ENCODE data around the gene CENPN. TPM values are rescaled to one million over a fixed set of nuclear protein-coding genes. Genes with fewer than 3 reads are reported as not detected.
A peak's percentile ranks its signal among the peaks of the same experiment; 100 is the strongest.

Gene CENPN
- total RNA-seq, 1 experiment from 2014 or later: 38.4 TPM

DNA sequence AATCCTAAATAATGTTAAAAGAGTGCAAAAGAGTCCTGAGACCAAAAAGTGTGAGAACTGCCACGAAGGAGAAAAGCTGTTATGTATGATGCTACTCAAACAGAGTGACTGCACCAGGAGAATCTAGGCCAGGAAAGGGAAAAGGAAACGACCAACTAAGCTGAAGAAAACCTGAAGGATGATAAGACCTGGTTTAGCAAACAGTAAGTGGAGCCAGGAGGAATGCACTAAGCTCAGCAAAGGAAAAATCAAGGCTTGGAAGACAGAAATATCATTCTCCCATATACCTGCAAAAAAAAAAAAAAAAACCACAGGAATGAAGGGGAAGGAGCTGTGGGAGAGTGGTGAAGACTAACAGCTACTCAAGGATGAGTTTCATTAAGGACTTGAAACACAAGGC, 21.4 kb upstream of the CENPN start:
- no peak for DNase-seq (ENCODE audit: unreplicated experiment)
- H3K4me3 Mint-ChIP-seq (ENCODE audit: unreplicated experiment): no peak overlapping the region
- H3K36me3 Mint-ChIP-seq (ENCODE audit: insufficient read depth, unreplicated experiment): peaks cover 18% of the 10 kb centered on the region
- no peaks in the 10 kb centered on the region for H3K9me3 Mint-ChIP-seq (ENCODE audit: unreplicated experiment)
- intact Hi-C loops (cut with micrococcal nuclease): no loop called here
- POLR2A ChIA-PET: no interaction called here
- no peaks in the 10 kb centered on the region for H3K27me3 Mint-ChIP-seq (ENCODE audit: insufficient read depth, unreplicated experiment)
- no TSS peak for BruUV-seq (replicated peaks)
- H3K27ac Mint-ChIP-seq (ENCODE audit: low read depth, unreplicated experiment): peak overlapping the region; percentile 21
- TF ChIP-seq CTCF (IDR thresholded peaks at IDR 0.05; ENCODE audit: unreplicated experiment): no peak
- peaks cover 13% of the 10 kb centered on the region for H3K4me1 Mint-ChIP-seq (ENCODE audit: insufficient read depth, unreplicated experiment)
- CTCF ChIA-PET: interaction anchor here (0.7 to 1.5 kb wide), 3 partner anchors 11 to 866 kb away, joined by 3 to 9 read pairs (median 7); no protein-coding TSS in a partner anchor

GRCh38 chr16:80986557-80986956, 20.5 kb upstream of the CENPN start:
- Mint-ChIP-seq H3K4me1 (ENCODE audit: insufficient read depth, unreplicated experiment) (peaks cover 13% of the 10 kb centered on the region), H3K9me3 (ENCODE audit: unreplicated experiment) (no peaks in the 10 kb centered on the region), H3K27me3 (ENCODE audit: insufficient read depth, unreplicated experiment) (no peaks in the 10 kb centered on the region), H3K4me3 (ENCODE audit: unreplicated experiment) (no peak overlapping the region), H3K36me3 (ENCODE audit: insufficient read depth, unreplicated experiment) (peaks cover 19% of the 10 kb centered on the region), H3K27ac (ENCODE audit: low read depth, unreplicated experiment) (no peak overlapping the region)
- ChIA-PET CTCF (interaction anchor here (0.6 to 1.5 kb wide), 2 partner anchors 12 to 76 kb away, joined by 3 to 9 read pairs; no protein-coding TSS in a partner anchor), POLR2A (no interaction called here)
- DNase-seq (ENCODE audit: unreplicated experiment): no peak
- intact Hi-C loops (cut with micrococcal nuclease): no loop called here
- no peak for TF ChIP-seq CTCF (IDR thresholded peaks at IDR 0.05; ENCODE audit: unreplicated experiment)
- BruUV-seq (replicated peaks): no TSS peak

DNA sequence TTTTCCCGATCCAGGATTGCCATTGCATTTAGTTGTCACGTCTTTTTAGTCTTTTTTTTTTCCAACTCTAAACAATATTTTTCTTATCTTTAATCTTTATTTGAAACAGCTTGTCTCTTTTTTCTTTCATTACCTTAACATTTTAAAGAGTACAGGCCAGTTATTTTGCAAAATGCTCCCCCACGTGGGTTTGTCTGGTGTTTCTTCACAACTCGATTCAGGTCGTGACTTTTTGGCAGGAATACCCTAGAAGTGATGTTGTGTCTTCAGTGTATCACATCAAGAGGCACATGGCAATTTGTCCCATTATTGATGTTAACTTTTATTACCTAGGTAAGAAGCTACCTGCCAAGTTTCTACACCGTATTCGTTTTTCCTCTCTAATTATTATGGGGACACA, 18.3 kb upstream of the CENPN start:
- no peaks in the 10 kb centered on the region for H3K9me3 Mint-ChIP-seq (ENCODE audit: unreplicated experiment)
- H3K27ac Mint-ChIP-seq (ENCODE audit: low read depth, unreplicated experiment): peak overlapping the region; percentile 73
- intact Hi-C loops (cut with micrococcal nuclease): no loop called here
- H3K4me3 Mint-ChIP-seq (ENCODE audit: unreplicated experiment): no peak overlapping the region
- H3K36me3 Mint-ChIP-seq (ENCODE audit: insufficient read depth, unreplicated experiment): peaks cover 17% of the 10 kb centered on the region
- TF ChIP-seq CTCF (IDR thresholded peaks at IDR 0.05; ENCODE audit: unreplicated experiment): no peak
- CTCF ChIA-PET: interaction anchor here (0.8 to 1.6 kb wide), 4 partner anchors 10 to 39 kb away, joined by 3 to 6 read pairs (median 4); no protein-coding TSS in a partner anchor
- H3K4me1 Mint-ChIP-seq (ENCODE audit: insufficient read depth, unreplicated experiment): peaks cover 28% of the 10 kb centered on the region
- POLR2A ChIA-PET: interaction anchor here (0.6 to 1.1 kb wide), 2 partner anchors 9 to 18 kb away, joined by 3 read pairs; partner anchors contain the start of genes CENPN and CMC2
- no TSS peak for BruUV-seq (replicated peaks)
- DNase-seq (ENCODE audit: unreplicated experiment): no peak
- no peaks in the 10 kb centered on the region for H3K27me3 Mint-ChIP-seq (ENCODE audit: insufficient read depth, unreplicated experiment)

- POLR2A ChIA-PET: no interaction called here
- TF ChIP-seq CTCF (IDR thresholded peaks at IDR 0.05; ENCODE audit: unreplicated experiment): no peak
- peaks cover 35% of the 10 kb centered on the region for H3K4me1 Mint-ChIP-seq (ENCODE audit: insufficient read depth, unreplicated experiment)
- H3K27me3 Mint-ChIP-seq (ENCODE audit: insufficient read depth, unreplicated experiment): no peaks in the 10 kb centered on the region
- peaks cover 17% of the 10 kb centered on the region for H3K36me3 Mint-ChIP-seq (ENCODE audit: insufficient read depth, unreplicated experiment)
- H3K9me3 Mint-ChIP-seq (ENCODE audit: unreplicated experiment): no peaks in the 10 kb centered on the region
- CTCF ChIA-PET: interaction anchor here (1.4 kb wide), 1 partner anchor 15 kb away, joined by 4 read pairs; no protein-coding TSS in a partner anchor
- H3K27ac Mint-ChIP-seq (ENCODE audit: low read depth, unreplicated experiment): no peak overlapping the region
- BruUV-seq (replicated peaks): no TSS peak
- no peak overlapping the region for H3K4me3 Mint-ChIP-seq (ENCODE audit: unreplicated experiment)
- DNase-seq (ENCODE audit: unreplicated experiment): no peak
- intact Hi-C loops (cut with micrococcal nuclease): no loop called here
Observed at GRCh38 chr16:80989801-80990200, 17.2 kb upstream of the CENPN start.

Data from MCF 10A (cell line).